GM21786 (cell line): ENCODE data around the gene MATN3.
A peak's percentile ranks its signal among the peaks of the same experiment; 100 is the strongest.
"Not testable (repeated sequence)": the region's sequence is repeated elsewhere in the genome, so short reads cannot be mapped to it uniquely, and the experiment has no call there.

ENCODE experiments used
- ATAC-seq: cut with Tn5 transposase; IDR thresholded peaks from one replicate; pipeline ENCODE4 v1.9.1; 2021; ENCODE audit not compliant: unreplicated experiment

Gene MATN3

GRCh38 chr2:20012282-20013125 lies at the start of gene MATN3:
MATN3 (minus strand) TSS chr2:20012668; CDS start chr2:20012631, 37 bp downstream.
- no peak for ATAC-seq

DNA sequence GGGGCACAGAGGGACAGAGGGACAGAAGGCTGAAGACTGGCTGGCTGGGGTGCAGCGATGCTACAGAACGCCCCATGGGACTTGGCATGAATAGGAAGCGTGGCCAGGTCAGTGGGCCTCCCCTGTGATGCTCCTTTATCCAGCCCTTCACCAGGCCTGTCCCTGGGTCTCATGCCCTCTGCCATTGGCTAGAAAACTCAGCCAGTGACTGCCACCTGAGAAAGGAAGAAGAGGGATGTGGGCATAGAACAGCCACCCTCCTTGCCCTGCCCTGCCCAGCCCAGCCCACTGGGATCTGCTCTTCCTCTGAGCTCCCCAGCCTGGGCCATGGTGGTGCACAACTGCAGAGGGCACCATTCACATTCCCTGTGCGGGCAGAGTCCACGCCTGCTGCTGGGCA lies 49.5 kb upstream of the MATN3 start:
- no peak for ATAC-seq

- ATAC-seq = no peak
These were observed 49.0 kb upstream of the MATN3 start for GRCh38 chr2:20061476-20061875.

DNA sequence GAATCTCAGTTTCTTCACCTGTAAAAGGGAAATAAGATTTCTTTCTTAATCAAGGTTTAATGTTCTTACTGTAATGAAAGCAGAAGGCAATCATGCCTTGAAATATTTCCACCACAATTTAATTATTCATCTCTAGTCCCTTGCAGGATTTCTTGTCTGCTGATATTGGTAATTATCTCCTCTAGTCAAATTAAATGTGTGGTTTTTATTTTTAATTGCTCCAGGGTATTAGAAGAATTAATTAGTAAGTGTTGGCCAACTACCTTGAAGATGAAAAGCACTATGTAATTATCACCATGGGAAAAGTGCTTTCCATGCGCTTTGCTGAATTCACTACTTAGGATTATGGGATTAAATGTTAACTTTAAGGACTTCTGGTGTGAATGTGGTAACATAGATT lies 47.6 kb upstream of the MATN3 start:
- no peak for ATAC-seq

DNA sequence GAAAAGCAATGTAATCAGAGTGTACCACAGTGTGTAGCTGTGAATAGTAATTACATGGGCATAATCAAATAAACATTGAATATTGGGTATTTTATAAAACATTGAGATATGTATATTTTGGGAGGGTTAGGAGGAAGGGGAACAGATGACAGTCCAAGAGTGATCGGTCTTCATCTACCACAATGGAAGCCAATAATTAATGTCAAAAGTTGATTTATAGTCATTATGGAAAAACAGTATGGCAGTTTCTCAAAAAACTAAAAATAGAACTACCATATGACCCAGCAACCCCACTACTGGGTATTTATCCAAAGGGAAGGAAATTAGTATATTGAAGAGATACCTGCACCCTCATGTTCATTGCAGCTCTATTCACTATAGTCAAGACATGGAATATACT lies 44.8 kb upstream of the MATN3 start:
- ATAC-seq = no peak

GRCh38 chr2:20054931-20055330 lies 42.5 kb upstream of the MATN3 start:
- no peak for ATAC-seq

DNA sequence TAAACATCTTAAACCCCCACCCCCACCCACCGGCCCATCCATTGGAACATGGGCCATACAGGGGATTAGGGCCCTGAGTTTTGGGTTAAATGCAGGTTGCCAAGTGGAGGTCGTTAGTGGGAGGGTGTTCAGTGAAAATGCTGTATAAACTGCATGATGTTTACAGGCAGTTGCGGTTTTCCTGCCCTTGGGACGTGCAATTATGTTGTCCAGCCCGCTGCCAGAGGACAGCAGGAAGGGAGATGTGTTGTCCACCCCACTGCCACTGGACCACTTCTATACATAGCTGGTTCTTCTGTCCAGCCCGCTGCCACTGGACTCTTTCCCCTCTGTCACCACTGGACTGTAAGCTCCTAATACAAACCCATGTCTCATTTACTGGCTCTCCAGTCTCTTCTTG lies 41.7 kb upstream of the MATN3 start:
- ATAC-seq = no peak

DNA sequence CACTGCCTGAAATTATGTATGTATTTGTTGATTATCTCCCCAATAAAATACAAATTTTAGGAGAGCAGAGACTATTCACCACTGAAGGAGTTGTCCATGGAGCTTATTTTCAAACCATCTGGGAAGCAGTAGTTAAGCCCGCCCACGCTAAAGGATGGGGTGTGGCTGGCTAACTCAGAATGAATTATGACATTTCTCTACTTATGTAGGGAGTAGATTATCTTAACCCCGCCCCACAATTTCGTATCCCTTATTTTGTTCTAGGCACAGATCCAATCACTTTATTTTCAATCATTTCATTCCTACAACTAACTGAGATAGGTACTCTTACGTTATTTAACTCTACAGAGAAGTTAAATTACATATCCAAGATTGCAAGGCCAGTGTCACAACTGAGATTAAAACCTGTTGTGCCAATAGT lies 40.4 kb upstream of the MATN3 start:
- no peak for ATAC-seq

DNA sequence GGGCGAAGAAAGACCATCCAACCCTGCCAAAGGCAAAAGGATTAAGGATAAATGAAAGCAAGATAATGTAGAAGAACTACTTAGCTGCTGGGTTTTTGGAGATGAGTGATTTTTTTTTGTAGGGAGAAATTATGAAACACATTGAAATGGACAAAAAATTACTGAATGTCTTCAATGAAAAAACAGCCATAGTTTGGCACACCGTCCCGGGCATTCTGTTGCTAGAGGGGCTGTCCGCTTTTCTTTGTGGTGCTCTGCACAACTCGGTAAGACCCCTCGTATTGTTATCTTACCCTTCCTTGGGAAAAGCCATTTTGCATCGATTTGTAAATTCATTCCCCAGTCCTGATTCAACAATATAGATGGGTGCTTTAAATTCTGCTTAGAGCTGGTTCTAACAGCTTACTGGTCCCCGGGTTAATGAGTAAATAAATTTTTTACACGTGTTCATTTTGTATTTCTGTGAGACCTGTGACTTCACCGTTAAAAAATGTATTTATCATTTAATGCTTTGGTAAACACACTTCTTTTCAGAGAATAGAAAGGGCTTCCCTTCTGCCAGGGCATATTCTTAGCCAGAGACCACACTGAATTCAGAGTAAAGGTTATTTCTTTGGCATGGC lies 39.9 kb upstream of the MATN3 start:
- no peak for ATAC-seq

- ATAC-seq = peak; percentile 92
These were observed 39.2 kb upstream of the MATN3 start, which contains the start of gene LAPTM4A for GRCh38 chr2:20051532-20052228. LAPTM4A (minus strand) TSS chr2:20051628; CDS start chr2:20051520, 108 bp downstream.

GRCh38 chr2:20050646-20051531 lies 38.4 kb upstream of the MATN3 start:
- peak; percentile 14 for ATAC-seq

DNA sequence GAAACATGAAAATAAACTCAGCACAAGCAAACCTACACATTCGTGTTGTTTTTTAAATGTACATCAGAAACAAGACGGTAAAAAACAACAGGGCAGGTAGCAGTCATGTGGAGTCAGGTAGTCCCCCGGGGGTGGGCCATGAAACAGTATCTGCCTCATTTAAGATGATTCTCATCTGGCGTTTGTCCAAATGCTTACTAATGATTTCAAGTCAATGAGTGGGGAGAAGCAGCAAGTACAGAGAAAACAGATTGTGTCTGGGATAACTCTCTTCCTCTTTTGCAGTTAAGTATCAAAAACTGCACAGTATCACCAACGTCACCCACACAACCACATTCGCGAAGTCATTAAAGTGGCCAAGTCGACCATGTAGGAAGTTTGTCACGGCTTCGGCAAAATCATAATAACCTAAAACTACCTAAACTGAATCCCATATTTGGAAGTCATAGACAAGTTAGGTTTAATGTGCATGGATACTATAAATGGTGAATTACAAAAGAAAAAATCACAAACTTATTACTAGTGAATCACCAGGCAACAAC lies 37.7 kb upstream of the MATN3 start:
- ATAC-seq = peak; percentile 27

DNA sequence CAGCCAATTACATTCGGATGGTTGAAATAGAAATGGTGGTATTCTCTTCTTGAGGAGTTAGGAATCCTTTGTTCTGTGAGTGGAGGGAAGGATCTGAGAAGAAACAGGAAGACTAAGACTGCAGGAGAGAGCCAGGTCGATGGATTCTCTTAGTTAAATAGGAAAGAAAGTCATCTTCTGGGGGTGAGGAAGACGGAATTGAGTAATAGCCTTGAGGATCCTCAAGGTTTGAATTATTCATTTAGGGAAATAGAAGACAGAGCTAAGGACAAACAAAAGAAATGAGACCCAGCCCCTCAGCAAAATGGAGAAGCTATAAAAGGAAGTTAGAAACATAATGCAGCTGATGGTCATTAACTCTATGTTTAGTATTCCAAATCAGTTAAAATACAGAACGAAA lies 37.2 kb upstream of the MATN3 start:
- ATAC-seq = no peak

GRCh38 chr2:20048488-20049448 lies 36.3 kb upstream of the MATN3 start:
- ATAC-seq = no peak

GRCh38 chr2:20045712-20046292 lies 33.3 kb upstream of the MATN3 start:
- not testable (repeated sequence) for ATAC-seq

- ATAC-seq = no peak
These were observed 32.3 kb upstream of the MATN3 start for GRCh38 chr2:20044778-20045177.

- ATAC-seq = no peak
These were observed 30.1 kb upstream of the MATN3 start for GRCh38 chr2:20042531-20042930.

- no peak for ATAC-seq
These were observed 28.2 kb upstream of the MATN3 start for GRCh38 chr2:20040489-20041172.
